ENCODE data around the gene E2F1. TPM values are rescaled to one million over a fixed set of nuclear protein-coding genes. Genes with fewer than 3 reads are reported as not detected.

The E2F1 gene
- total and polyA plus RNA-seq, 2 donors (not counting 3 experiments of a cell fraction or from before 2014, with no cell fraction given): 20.7 to 29.6 TPM

GRCh38 chr20:33716498-33716897 lies 30.3 kb upstream of the E2F1 start:
- Histone ChIP-seq H3K9ac (replicated peaks; ENCODE audit: extremely low read depth, insufficient read depth, low read length) (no peak overlapping the region), H3K36me3 (ENCODE audit: control insufficient read depth in 2 of 2, extremely low read depth in 1 of 2, insufficient read depth in 2 of 2, low read length in 2 of 2) (peaks cover 0 to 2% of the 10 kb centered on the region in 2 experiments), H3K9me1 (replicated peaks; ENCODE audit: control insufficient read depth, extremely low read depth, insufficient read depth, low read length) (no peaks in the 10 kb centered on the region), H3K4me3 (replicated peaks in 1 of 3; ENCODE audit: insufficient read depth in 1 of 3, low read depth in 1 of 3, low read length in 3 of 3) (no peak overlapping the region), H3K4me2 (ENCODE audit: insufficient read depth, low read length) (no peak overlapping the region), H3K79me2 (ENCODE audit: control insufficient read depth, insufficient read depth, low read length) (no peaks in the 10 kb centered on the region), H4K20me1 (replicated peaks; ENCODE audit: control insufficient read depth, extremely low read depth, insufficient read depth, low read length) (no peaks in the 10 kb centered on the region), H3K4me1 (ENCODE audit: control insufficient read depth, extremely low read depth, insufficient read depth, low read length) (peaks cover 2% of the 10 kb centered on the region), H3K27me3 (ENCODE audit: control insufficient read depth in 2 of 2, insufficient read depth in 2 of 2, low read length in 2 of 2) (no peaks in the 10 kb centered on the region), H3K9me3 (replicated peaks; ENCODE audit: control insufficient read depth, insufficient read depth, low read length) (no peaks in the 10 kb centered on the region), H3K27ac (ENCODE audit: insufficient read depth, low read depth, low read length) (no peak overlapping the region), H2AFZ (ENCODE audit: low read depth, low read length) (no peak overlapping the region)
- intact Hi-C loops (cut with micrococcal nuclease) (no loop called here), dilution Hi-C loops (cut with MboI; ENCODE audit: extremely low pct_ligation_motif_present, low sequenced_read_pairs) (no loop called here)
- POLR2A ChIA-PET: no interaction called here
- TF ChIP-seq POLR2AphosphoS5 (IDR thresholded peaks at IDR 0.05; ENCODE audit: insufficient read depth, low read depth, low read length) (no peak), FOS (IDR thresholded peaks at IDR 0.05; ENCODE audit: borderline replicate concordance, insufficient read depth, low read length) (no peak), MYC (IDR thresholded peaks at IDR 0.05; ENCODE audit: low read depth, low read length) (no peak), CTCF (IDR thresholded peaks at IDR 0.05; ENCODE audit: extremely low read depth in 1 of 2, insufficient read depth in 1 of 2, low read depth in 1 of 2, low read length in 2 of 2) (no peak), GATA2 (IDR thresholded peaks at IDR 0.05; ENCODE audit: insufficient read depth, insufficient read length, low read depth, low read length) (no peak), EZH2 (IDR thresholded peaks at IDR 0.05; ENCODE audit: borderline replicate concordance, low read depth, low read length, severe bottlenecking) (no peak), JUN (IDR thresholded peaks at IDR 0.05; ENCODE audit: borderline replicate concordance, insufficient read depth, insufficient read length, low read depth) (no peak), POLR2A (IDR thresholded peaks at IDR 0.05; ENCODE audit: low read depth, low read length) (no peak)
- TF ChIP-seq, protein P1, sequence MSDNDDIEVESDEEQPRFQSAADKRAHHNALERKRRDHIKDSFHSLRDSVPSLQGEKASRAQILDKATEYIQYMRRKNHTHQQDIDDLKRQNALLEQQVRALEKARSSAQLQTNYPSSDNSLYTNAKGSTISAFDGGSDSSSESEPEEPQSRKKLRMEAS (IDR thresholded peaks at IDR 0.05; ENCODE audit: insufficient read depth, insufficient read length): no peak
- no peak for DNase-seq (ENCODE audit: low read depth, low spot score)
- CTCF ChIA-PET: no interaction called here
- no TSS peak for BruUV-seq (replicated peaks)
- FAIRE-seq: no peak
